Heart left ventricle (tissue), 16 donors: ENCODE measurements around the gene OLIG1. TPM values are rescaled to one million over a fixed set of nuclear protein-coding genes. Genes with fewer than 3 reads are reported as not detected.
A peak's percentile ranks its signal among the peaks of the same experiment; 100 is the strongest.

ENCODE experiments used
- ATAC-seq, 4 donors: fragments of 200-7000 bp; cut with Tn5 transposase; one replicate each; pipeline ENCODE4 v1.9.1; 2020 to 2022; ENCODE audit warnings: moderate library complexity in 4 of 4, mild to moderate bottlenecking in 3 of 4, moderate number of reproducible peaks in 1 of 4
- DNase-seq, 5 donors: peaks; one replicate each; pipeline ENCODE4 v3.0.0-alpha.2; 2020
- H3K27ac ChIP-seq, 12 donors: fragments of 200-600 bp; sonication (generic) in 4 of 12; one replicate each; pipeline versions ENCODE4 v1.5.0 to v1.8.0; 2016 to 2022; ENCODE audit warnings: mild to moderate bottlenecking in 2 of 12
- H3K27me3 ChIP-seq, 9 donors: fragments of 200-600 bp; sonication (generic) in 2 of 9; one replicate each; pipeline versions ENCODE4 v1.5.1 to v1.8.0; 2016 to 2022; ENCODE audit warnings: mild to moderate bottlenecking in 3 of 9
- H3K36me3 ChIP-seq, 9 donors: fragments of 200-600 bp; sonication (generic) in 2 of 9; one replicate each; pipeline versions ENCODE4 v1.5.0 to v1.8.0; 2018 to 2022; ENCODE audit warnings: mild to moderate bottlenecking in 2 of 9
- H3K4me1 ChIP-seq, 12 donors: fragments of 200-600 bp; sonication (generic) in 4 of 12; one replicate each; pipeline versions ENCODE4 v1.5.0 to v1.8.0; 2016 to 2022; ENCODE audit warnings: mild to moderate bottlenecking in 3 of 12
- H3K4me3 ChIP-seq, 12 donors: fragments of 200-600 bp; sonication (generic) in 4 of 12; one replicate each; pipeline versions ENCODE4 v1.5.0 to v1.8.0; 2017 to 2022; ENCODE audit warnings: mild to moderate bottlenecking in 9 of 12, moderate library complexity in 4 of 12
- H3K9me3 ChIP-seq, 12 donors: fragments of 200-600 bp; sonication (generic) in 4 of 12; one replicate each; pipeline versions ENCODE4 v1.5.0 to v1.8.0; 2016 to 2022; ENCODE audit warnings: mild to moderate bottlenecking in 1 of 12
- CTCF ChIP-seq, 12 donors: fragments of 200-600 bp; sonication (generic) in 4 of 12; IDR thresholded peaks; one replicate each; pipeline versions ENCODE4 v1.5.0 to v1.8.0; 2018 to 2022; ENCODE audit warnings: antibody characterized with exemption in 12 of 12, mild to moderate bottlenecking in 5 of 12
- POLR2A ChIP-seq, 2 donors: fragments of 450-650 bp; IDR thresholded peaks; one replicate each; pipeline ENCODE4 v1.6.1; 2017; ENCODE audit warnings: antibody characterized with exemption in 2 of 2, mild to moderate bottlenecking in 2 of 2, moderate library complexity in 2 of 2
- WGBS, 4 donors: extraction: QIAGEN DNeasy Blood & Tissue Kit in 2 of 4; methylation state at CpG; one replicate each; pipeline versions ENCODE4 v1.1.5 to v1.1.7; 2013 to 2018; 5-methylcytosine and 5-hydroxymethylcytosine counted together
- intact Hi-C, 10 donors: fragments of 100-400 bp; cut with DNase I; formaldehyde crosslinking; loops; one replicate each; pipeline versions ENCODE4 v1.11.1 to v1.14.2; 2022
- polyA plus RNA-seq, 2 donors: library from polyadenylated mRNA; stranded (reverse); fragments of 200-250 nt; gene quantifications; one replicate each; pipeline ENCODE4 v1.2.3, GENCODE V29; 2013
- total RNA-seq, 9 donors: library from RNA; depleted of rRNA in 2 of 9; stranded (reverse); fragments of >200 nt in 2 of 9; fragmentation: NEBNext Ultra II Directional in 3 of 9; extraction: Animal tissue kit (Norgen Biotek cat#: 25700) in 3 of 9; gene quantifications; one replicate each; pipeline versions ENCODE4 v1.1.0 to v1.2.4, GENCODE V29; 2016 to 2023
- donor health status: ischemic (EF 13 %, LVEDD 7.1; RV severe dilation, severe dysfunction).
- donor health status: healthy with polysubstance abuse.
- donor health status: DM: no; HTN: yes; CAD: no.
- donor health status: DM: no; HTN: no; CAD: no.
- donor health status: ischemic (EF 25% LVEDD 6.9; RV normal size, moderate dysfunction).
- donor health status: ischemic (EF 25% LVEDD 5.7; RV mildly dilated, moderate dysfunction).
- donor health status: healthy.
- donor health status: DM: yes; HTN: yes; CAD: no.
- donor health status: ischemic (EF 35%, LVEDD 5.7; RV mildly dilated, moderate dysfunction).
- donor health status: nonischemic (EF 11% LVEDD 7.7; RV severe dilation, severe dysfunction).
- donor health status: DM: yes; HTN: yes; CAD: no.
- donor health status: PGD.
- donor health status: ischemic (EF 29% LVEDD 5.4; RV normal size, mild dysfunction).
- donor health status: nonischemic (EF 23%, LVEDD 6.1; RV moderate dilation, normal function).

Gene OLIG1
- total and polyA plus RNA-seq, 11 donors, result 0.11 to 0.67 TPM; not detected in 9

- H3K36me3 ChIP-seq, result no peaks in the 10 kb centered on the region
- H3K27ac ChIP-seq, result no peak overlapping the region
- TF ChIP-seq CTCF (IDR thresholded peaks at IDR 0.05) (no peak), POLR2A (IDR thresholded peaks at IDR 0.05) (no peak)
- 9 to 17% (median 14%) methylated on average over 4 of the region's 4 CpGs for WGBS, 4 donors
- intact Hi-C loops, result no loop called here
- DNase-seq (no peak), ATAC-seq (no peak)
- no peak overlapping the region for H3K4me3 ChIP-seq
- no peaks in the 10 kb centered on the region for H3K9me3 ChIP-seq
- peaks cover 65 to 100% (median 92%) of the 10 kb centered on the region in 9 donors for H3K27me3 ChIP-seq
- H3K4me1 ChIP-seq, result peaks cover 0 to 59% (median 25%) of the 10 kb centered on the region in 12 donors
Measured at GRCh38 chr21:33021667-33022066, 48.3 kb upstream of the OLIG1 start.

DNA sequence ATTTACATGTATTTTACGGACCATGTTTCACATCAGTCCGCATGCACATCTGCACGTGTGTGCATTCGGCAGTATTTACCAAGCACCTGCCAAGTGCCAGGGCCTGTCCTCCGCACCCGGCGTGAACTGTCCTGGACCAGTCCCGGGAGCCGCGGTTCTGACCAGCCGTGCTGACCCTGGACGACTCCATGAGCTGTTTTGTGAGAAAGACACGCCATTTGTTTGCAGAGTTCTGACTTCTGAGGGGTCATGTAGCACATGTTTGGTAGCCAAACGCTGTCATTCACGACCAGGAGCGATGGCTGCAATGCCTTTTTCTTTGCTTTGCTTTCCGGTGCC is 47.5 kb upstream of the OLIG1 start:
- intact Hi-C loops, result no loop called here
- no peak overlapping the region for H3K27ac ChIP-seq
- H3K4me1 ChIP-seq, result peaks cover 0 to 66% (median 27%) of the 10 kb centered on the region in 12 donors
- 7 to 19% (median 10%) methylated on average over 16 to 17 of the region's 17 CpGs for WGBS, 4 donors
- ATAC-seq (no peak), DNase-seq (no peak)
- peak overlapping the region in 2 of 12 donors; percentile 5 to 31 for H3K4me3 ChIP-seq
- no peaks in the 10 kb centered on the region for H3K36me3 ChIP-seq
- TF ChIP-seq CTCF (IDR thresholded peaks at IDR 0.05), result no peak
- TF ChIP-seq POLR2A (IDR thresholded peaks at IDR 0.05), result no peak
- no peaks in the 10 kb centered on the region for H3K9me3 ChIP-seq
- peaks cover 73 to 100% (median 96%) of the 10 kb centered on the region in 9 donors for H3K27me3 ChIP-seq

DNA sequence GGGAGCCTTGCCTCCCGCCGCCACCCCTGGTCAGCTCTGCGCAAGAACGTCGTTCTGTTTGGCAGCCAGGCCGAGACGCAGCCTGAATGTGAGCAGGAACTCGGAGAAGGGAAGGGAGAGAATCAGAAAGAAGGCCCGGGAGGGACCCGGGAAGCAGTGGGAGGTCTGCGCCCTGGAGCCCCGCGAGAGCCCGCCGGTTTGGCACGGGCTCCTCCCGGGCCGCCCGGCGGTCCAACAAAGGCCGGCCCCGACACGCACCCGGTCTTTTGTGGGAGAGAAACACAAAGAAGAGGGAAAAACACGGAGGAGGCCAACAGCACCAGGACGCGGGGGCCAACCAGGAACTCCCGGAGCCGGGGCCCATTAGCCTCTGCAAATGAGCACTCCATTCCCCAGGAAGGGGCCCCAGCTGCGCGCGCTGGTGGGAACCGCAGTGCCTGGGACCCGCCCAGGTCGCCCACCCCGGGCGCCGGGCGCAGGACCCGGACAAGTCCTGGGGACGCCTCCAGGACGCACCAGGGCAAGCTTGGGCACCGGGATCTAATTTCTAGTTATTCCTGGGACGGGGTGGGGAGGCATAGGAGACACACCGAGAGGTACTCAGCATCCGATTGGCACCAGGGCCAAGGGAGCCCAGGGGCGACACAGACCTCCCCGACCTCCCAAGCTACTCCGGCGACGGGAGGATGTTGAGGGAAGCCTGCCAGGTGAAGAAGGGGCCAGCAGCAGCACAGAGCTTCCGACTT is 46.9 kb upstream of the OLIG1 start:
- ATAC-seq (no peak), DNase-seq (no peak)
- TF ChIP-seq CTCF (IDR thresholded peaks at IDR 0.05), result no peak
- no peak for TF ChIP-seq POLR2A (IDR thresholded peaks at IDR 0.05)
- Histone ChIP-seq H3K4me1 (peaks cover 0 to 71% (median 27%) of the 10 kb centered on the region in 12 donors), H3K36me3 (no peaks in the 10 kb centered on the region), H3K4me3 (peak overlapping the region in 3 of 12 donors; percentile 3 to 31 (median 5)), H3K27ac (no peak overlapping the region), H3K9me3 (no peaks in the 10 kb centered on the region), H3K27me3 (peaks cover 75 to 100% (median 96%) of the 10 kb centered on the region in 9 donors)
- WGBS, 4 donors, result 0 to 2% (median 1%) methylated on average over 8 to 52 of the region's 52 CpGs
- intact Hi-C loops, result no loop called here

DNA sequence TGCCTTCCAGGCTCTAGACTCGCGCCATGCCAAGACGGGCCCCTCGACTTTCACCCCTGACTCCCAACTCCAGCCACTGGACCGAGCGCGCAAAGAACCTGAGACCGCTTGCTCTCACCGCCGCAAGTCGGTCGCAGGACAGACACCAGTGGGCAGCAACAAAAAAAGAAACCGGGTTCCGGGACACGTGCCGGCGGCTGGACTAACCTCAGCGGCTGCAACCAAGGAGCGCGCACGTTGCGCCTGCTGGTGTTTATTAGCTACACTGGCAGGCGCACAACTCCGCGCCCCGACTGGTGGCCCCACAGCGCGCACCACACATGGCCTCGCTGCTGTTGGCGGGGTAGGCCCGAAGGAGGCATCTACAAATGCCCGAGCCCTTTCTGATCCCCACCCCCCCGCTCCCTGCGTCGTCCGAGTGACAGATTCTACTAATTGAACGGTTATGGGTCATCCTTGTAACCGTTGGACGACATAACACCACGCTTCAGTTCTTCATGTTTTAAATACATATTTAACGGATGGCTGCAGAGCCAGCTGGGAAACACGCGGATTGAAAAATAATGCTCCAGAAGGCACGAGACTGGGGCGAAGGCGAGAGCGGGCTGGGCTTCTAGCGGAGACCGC is 46.3 kb upstream of the OLIG1 start:
- H3K4me3 ChIP-seq, result peak overlapping the region in 2 of 12 donors; percentile 3 to 31
- no peak for DNase-seq
- no peak overlapping the region for H3K27ac ChIP-seq
- WGBS, 4 donors, result 2 to 6% (median 3%) methylated on average over 34 to 49 of the region's 49 CpGs
- TF ChIP-seq POLR2A (IDR thresholded peaks at IDR 0.05), result no peak
- no peak for TF ChIP-seq CTCF (IDR thresholded peaks at IDR 0.05)
- intact Hi-C loops, result no loop called here
- H3K9me3 ChIP-seq, result no peaks in the 10 kb centered on the region
- H3K4me1 ChIP-seq, result peaks cover 0 to 78% (median 31%) of the 10 kb centered on the region in 12 donors
- H3K27me3 ChIP-seq, result peaks cover 76 to 100% (median 98%) of the 10 kb centered on the region in 9 donors
- H3K36me3 ChIP-seq, result no peaks in the 10 kb centered on the region
- no peak for ATAC-seq
